Measurements from ENCODE around the gene ATXN7.

ATXN7 gene

GRCh38 chr3:63942528-63942927, 78.9 kb downstream of the ATXN7 start:
- H3K4me3 ChIP-seq (ENCODE audit: low read depth, low read length) = no peak overlapping the region
- TF ChIP-seq, protein P1, sequence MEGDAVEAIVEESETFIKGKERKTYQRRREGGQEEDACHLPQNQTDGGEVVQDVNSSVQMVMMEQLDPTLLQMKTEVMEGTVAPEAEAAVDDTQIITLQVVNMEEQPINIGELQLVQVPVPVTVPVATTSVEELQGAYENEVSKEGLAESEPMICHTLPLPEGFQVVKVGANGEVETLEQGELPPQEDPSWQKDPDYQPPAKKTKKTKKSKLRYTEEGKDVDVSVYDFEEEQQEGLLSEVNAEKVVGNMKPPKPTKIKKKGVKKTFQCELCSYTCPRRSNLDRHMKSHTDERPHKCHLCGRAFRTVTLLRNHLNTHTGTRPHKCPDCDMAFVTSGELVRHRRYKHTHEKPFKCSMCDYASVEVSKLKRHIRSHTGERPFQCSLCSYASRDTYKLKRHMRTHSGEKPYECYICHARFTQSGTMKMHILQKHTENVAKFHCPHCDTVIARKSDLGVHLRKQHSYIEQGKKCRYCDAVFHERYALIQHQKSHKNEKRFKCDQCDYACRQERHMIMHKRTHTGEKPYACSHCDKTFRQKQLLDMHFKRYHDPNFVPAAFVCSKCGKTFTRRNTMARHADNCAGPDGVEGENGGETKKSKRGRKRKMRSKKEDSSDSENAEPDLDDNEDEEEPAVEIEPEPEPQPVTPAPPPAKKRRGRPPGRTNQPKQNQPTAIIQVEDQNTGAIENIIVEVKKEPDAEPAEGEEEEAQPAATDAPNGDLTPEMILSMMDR (IDR thresholded peaks at IDR 0.05; ENCODE audit: control insufficient read depth, extremely low read depth, insufficient read depth) = no peak
- no peak for DNase-seq (ENCODE audit: low read depth)

DNA sequence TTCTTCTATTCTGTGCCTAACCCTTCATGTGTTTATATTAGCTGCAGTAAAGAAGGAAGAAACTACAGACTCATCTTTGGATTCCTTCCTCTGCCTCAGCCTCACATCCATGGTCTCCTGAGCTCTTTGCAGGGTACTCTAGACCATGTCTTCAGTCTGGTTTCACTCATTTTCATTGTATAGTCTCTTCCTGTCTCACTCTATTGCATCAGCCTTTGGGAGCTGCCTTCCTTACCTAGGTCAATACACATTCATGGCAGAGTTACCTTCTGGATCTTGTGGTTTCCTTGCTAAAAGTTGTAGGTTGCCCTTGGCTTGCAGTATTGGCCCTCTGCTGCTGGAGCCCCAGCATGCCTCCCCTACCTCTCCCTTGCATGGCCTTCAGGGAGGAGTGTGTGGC, 80.0 kb downstream of the ATXN7 start:
- H3K4me3 ChIP-seq (ENCODE audit: low read depth, low read length) = no peak overlapping the region
- DNase-seq (ENCODE audit: low read depth) = no peak
- TF ChIP-seq, protein P1 (IDR thresholded peaks at IDR 0.05; ENCODE audit: control insufficient read depth, extremely low read depth, insufficient read depth) = no peak

DNA sequence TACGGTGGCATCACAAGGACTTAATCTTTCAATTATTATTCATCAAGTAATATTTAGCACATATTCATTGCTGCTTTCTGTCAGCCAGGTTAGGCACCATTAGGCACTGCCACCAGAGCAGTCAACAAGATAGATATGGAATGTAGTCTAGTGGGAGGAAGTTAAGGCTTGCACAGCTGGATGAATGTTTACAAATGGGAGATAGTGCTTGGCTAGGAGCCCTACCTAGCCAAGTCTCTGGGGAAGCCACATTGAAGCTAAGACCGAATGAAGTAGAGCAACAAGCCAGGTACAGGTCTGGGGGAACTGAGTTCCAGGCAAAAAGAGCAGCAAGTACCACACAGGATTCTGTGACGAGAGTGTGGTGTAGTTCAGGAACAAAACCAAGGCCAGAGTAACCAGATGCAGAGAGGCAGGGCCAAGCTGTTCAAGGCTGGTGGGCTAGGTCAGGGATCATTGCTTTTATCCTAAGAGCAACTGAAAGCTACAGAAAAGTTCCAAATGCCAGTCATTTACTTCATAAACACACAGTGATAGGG, 82.0 kb downstream of the ATXN7 start:
- H3K4me3 ChIP-seq (ENCODE audit: low read depth, low read length) = no peak overlapping the region
- no peak for DNase-seq (ENCODE audit: low read depth)
- TF ChIP-seq, protein P1 (IDR thresholded peaks at IDR 0.05; ENCODE audit: control insufficient read depth, extremely low read depth, insufficient read depth) = no peak

DNA sequence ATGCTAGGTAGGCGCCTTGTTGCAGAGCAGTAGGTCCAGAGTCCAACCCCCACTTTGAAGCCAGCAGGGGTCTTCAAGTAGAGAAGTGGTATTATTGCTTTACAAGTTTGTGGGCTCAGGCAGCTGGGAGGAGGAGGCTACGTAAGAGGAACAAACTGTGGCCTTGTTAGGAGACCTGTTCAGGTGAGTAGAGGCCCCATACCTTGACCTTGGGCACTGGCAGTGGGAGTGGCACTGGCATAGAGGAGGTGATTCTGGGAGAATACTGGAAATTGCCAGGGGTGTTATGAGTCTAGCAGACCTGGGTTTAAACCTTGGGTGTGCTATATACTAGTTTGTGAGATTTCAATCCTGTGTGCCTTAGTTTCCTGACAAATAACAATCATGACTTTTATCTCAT, 83.1 kb downstream of the ATXN7 start:
- H3K4me3 ChIP-seq (ENCODE audit: low read depth, low read length) = no peak overlapping the region
- TF ChIP-seq, protein P1 (IDR thresholded peaks at IDR 0.05; ENCODE audit: control insufficient read depth, extremely low read depth, insufficient read depth) = no peak
- DNase-seq (ENCODE audit: low read depth) = no peak

DNA sequence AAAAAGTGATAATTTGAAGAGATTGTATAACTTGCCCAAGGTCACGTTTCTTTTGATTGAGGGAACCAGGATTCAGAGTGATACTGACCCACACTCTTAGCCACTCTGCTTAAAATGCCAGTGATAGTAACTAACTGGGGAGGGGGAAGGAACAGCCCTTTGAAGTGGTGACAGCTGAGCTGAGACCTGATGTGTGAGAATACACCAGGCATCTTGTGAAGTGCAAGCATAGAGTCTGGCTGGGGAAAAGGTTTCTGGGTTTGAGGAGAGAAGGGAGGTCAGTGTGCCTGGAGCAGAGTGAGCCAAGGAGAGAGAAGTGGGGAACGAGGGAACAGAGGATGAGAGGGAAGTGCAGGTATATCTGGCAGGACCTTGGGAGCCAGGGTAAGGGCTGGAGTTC, 83.9 kb downstream of the ATXN7 start:
- TF ChIP-seq, protein P1 (IDR thresholded peaks at IDR 0.05; ENCODE audit: control insufficient read depth, extremely low read depth, insufficient read depth) = no peak
- no peak overlapping the region for H3K4me3 ChIP-seq (ENCODE audit: low read depth, low read length)

GRCh38 chr3:63949005-63949404, 85.3 kb downstream of the ATXN7 start:
- TF ChIP-seq, protein P1 (IDR thresholded peaks at IDR 0.05; ENCODE audit: control insufficient read depth, extremely low read depth, insufficient read depth) = no peak
- no peak overlapping the region for H3K4me3 ChIP-seq (ENCODE audit: low read depth, low read length)
- DNase-seq (ENCODE audit: low read depth) = no peak

More for the DNA sequence above, 83.9 kb downstream of the ATXN7 start:
- DNase-seq (ENCODE audit: low read depth) = no peak

DNA sequence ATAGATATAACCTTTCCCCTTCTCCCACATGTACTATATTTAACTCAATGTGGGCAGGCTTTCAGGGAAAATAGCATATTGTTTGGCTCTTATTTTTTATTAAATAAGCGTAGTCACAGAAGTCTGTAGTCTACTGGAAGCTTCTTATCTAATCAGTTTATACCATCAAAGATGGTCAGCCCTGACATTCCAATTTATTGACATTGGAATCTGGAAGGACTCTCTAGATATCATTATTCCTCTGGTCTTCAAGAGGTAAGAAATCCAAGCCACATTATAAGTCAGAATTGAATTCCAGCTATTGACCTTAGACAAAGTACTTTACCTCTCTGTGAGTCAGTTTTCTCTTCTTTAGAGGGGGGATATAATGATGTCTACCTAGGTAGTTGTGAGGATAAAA, 87.0 kb downstream of the ATXN7 start:
- TF ChIP-seq, protein P1 (IDR thresholded peaks at IDR 0.05; ENCODE audit: control insufficient read depth, extremely low read depth, insufficient read depth) = no peak
- no peak for DNase-seq (ENCODE audit: low read depth)
- no peak overlapping the region for H3K4me3 ChIP-seq (ENCODE audit: low read depth, low read length)

Measured in LNCaP clone FGC (cell line).